ENCODE data around the gene ATRNL1.

GRCh38 chr10:115539142-115539762, 446.1 kb downstream of the ATRNL1 start:
- no peak for TF ChIP-seq CTCF (IDR thresholded peaks at IDR 0.05; ENCODE audit: poor library complexity)
- TF ChIP-seq EZH2 (IDR thresholded peaks at IDR 0.05; ENCODE audit: borderline replicate concordance) = no peak
- TF ChIP-seq EZH2phosphoT487 (IDR thresholded peaks at IDR 0.05; ENCODE audit: low read depth, severe bottlenecking, unreplicated experiment) = no peak

All from hepatocyte (in vitro differentiated cells).